BE2C (cell line): ENCODE data around the gene TBC1D24.
"Not testable (repeated sequence)": the region's sequence is repeated elsewhere in the genome, so short reads cannot be mapped to it uniquely, and the experiment has no call there.

Experiments used
- DNase-seq: peaks from one replicate; pipeline ENCODE4 v3.0.0-alpha.2; 2020
- H3K27me3 ChIP-seq: fragments of 250-450 bp; sonication (Bioruptor Pico); 2 replicates; pipeline ENCODE4 v1.5.1; 2020; ENCODE audit warnings: mild to moderate bottlenecking
- H3K36me3 ChIP-seq: fragments of 250-450 bp; sonication (Bioruptor Pico); 2 replicates; pipeline ENCODE4 v1.5.1; 2020; ENCODE audit warnings: mild to moderate bottlenecking
- H3K4me1 ChIP-seq: fragments of 250-450 bp; sonication (Bioruptor Pico); 2 replicates; pipeline ENCODE4 v1.5.1; 2020
- H3K4me3 ChIP-seq: 2 replicates; pipeline ENCODE4 v1.5.1; 2011; ENCODE audit warnings: low read depth, low read length
- H3K9me3 ChIP-seq: fragments of 250-450 bp; sonication (Bioruptor Pico); 2 replicates; pipeline ENCODE4 v1.5.1; 2020
- CTCF ChIP-seq: IDR thresholded peaks from 2 replicates; pipeline ENCODE4 v1.5.1; 2012; ENCODE audit warnings: mild to moderate bottlenecking, low read depth, low read length

Gene TBC1D24

DNA sequence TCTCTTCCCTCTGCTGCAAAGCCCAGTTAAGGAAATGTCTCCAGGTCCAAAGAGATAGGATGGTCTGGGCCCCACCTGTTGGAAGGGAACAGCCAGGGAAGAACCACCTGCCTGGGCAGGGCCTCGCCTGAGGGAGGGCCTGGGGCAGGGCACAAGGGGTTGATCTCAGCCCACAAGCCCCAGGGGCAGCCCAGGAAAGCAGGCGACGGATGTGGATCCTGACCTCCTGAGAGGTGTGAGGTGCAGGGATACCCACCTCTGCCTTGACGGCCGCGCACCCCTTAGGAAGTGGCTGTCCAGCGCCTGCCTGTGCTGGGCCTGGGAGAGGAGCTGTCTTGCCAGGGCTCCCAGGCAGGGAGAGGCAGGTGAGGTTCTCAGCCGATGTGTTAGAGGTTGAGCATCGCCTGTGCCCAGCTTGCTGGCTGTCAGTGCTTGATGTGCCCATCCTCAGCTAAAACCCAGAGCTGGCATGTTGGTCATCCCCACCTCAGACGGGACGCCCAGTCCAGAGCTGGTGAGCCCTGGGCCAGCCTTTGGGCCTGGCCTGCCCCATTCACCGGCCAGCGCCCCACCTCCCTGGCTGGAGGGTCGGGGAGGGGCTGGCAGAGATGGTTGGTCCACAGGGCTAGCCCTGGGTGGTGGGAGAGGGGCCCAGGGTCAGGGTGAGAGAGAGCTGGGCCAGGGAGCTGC is 55.8 kb downstream of the TBC1D24 start:
- no peak for TF ChIP-seq CTCF
- Histone ChIP-seq H3K27me3 (no peaks in the 10 kb centered on the region), H3K4me3 (no peak overlapping the region), H3K4me1 (no peaks in the 10 kb centered on the region), H3K9me3 (no peaks in the 10 kb centered on the region), H3K36me3 (peaks cover 18% of the 10 kb centered on the region)
- no peak for DNase-seq

- Histone ChIP-seq H3K9me3 (no peaks in the 10 kb centered on the region), H3K27me3 (no peaks in the 10 kb centered on the region), H3K4me3 (peak within 1 kb of the TSS; percentile 58), H3K36me3 (peaks cover 18% of the 10 kb centered on the region), H3K4me1 (no peaks in the 10 kb centered on the region)
- no peak for DNase-seq
- TF ChIP-seq CTCF = no peak
Measured at GRCh38 chr16:2531371-2531695, 56.4 kb downstream of the TBC1D24 start, which contains the start of gene CEMP1. CEMP1 (minus strand) TSS chr16:2531408; CDS start chr16:2531073, 335 bp downstream.

DNA sequence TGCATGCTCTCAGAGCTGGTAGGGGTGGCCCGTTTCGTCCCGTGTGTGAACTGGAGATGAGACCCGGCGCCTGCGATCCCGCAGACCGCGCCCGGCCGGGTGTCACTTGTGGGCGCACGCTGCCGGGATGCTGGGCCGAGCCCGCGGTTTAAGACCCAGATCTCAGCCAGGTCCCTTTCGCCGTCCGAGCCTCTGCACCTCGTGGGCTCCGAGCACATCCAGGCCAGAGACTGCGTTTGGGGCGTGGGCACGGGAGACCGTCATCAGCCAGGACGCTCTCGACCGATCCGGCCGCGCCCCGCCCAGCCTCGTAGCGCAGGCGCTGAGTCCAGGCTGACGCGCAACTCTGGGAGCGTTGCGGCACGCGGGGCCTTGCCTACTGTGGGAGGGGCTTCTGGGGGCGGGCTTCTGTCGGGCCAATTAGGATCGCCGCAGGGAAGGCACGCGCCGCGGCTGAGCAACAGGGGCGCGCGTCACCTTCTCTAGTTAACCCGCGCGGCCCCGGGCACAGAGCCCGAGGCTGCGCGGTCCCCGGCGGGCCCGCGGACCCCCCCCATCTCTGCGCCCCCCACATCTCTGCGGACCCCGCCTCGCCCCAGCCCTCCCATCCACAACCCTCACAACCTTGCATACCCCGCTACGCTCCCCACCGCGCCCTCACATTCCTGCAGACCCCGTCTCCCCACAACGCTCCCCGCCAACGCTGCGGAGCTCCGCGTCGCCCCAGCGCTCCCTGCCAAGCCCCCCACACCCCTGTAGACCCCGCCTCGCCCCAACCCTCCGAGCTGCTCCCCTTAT is 57.0 kb downstream of the TBC1D24 start:
- H3K4me3 ChIP-seq = peak overlapping the region; percentile 58
- no peak for TF ChIP-seq CTCF
- no peaks in the 10 kb centered on the region for H3K4me1 ChIP-seq

GRCh38 chr16:2532494-2533141 is 57.7 kb downstream of the TBC1D24 start:
- H3K4me3 ChIP-seq = peak overlapping the region; percentile 58
- H3K9me3 ChIP-seq = no peaks in the 10 kb centered on the region
- no peaks in the 10 kb centered on the region for H3K4me1 ChIP-seq
- peak; percentile 50 for DNase-seq
- TF ChIP-seq CTCF = no peak
- H3K27me3 ChIP-seq = no peaks in the 10 kb centered on the region
- H3K36me3 ChIP-seq = peaks cover 16% of the 10 kb centered on the region

More for the DNA sequence above, 57.0 kb downstream of the TBC1D24 start:
- H3K27me3 ChIP-seq = no peaks in the 10 kb centered on the region
- peaks cover 18% of the 10 kb centered on the region for H3K36me3 ChIP-seq
- peak; percentile 99 for DNase-seq
- H3K9me3 ChIP-seq = no peaks in the 10 kb centered on the region

GRCh38 chr16:2533142-2533755 is 58.3 kb downstream of the TBC1D24 start:
- DNase-seq, H3K9me3 ChIP-seq, H3K4me1 ChIP-seq, H3K27me3 ChIP-seq: not testable (repeated sequence)
- Histone ChIP-seq H3K36me3 (peaks cover 12% of the 10 kb centered on the region), H3K4me3 (peak overlapping the region; percentile 58)

GRCh38 chr16:2533912-2534311 is 59.0 kb downstream of the TBC1D24 start:
- Histone ChIP-seq H3K4me1 (no peaks in the 10 kb centered on the region), H3K36me3 (peaks cover 5% of the 10 kb centered on the region), H3K4me3 (no peak overlapping the region), H3K27me3 (no peaks in the 10 kb centered on the region), H3K9me3 (no peaks in the 10 kb centered on the region)
- DNase-seq = no peak
- TF ChIP-seq CTCF = no peak

DNA sequence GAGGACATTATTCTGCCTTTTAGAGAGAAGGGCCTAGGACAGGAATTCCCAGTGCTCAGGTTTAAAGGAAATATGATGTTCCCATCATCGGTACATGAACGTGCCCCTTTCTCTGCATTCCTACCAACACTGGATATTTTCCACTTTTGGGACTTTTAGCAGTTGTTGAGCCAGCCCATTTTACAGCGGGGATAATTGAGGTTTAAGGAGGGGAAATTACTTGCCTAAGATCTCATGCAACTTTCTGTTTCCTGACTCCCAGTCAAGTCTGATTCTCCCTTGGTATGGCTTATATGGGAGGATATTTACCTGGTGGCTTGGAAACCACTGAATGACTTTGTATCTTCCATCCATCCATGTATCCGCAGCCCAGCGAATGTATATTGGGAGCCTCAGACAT is 59.4 kb downstream of the TBC1D24 start:
- DNase-seq, H3K4me3 ChIP-seq, H3K27me3 ChIP-seq, H3K9me3 ChIP-seq, H3K4me1 ChIP-seq, H3K36me3 ChIP-seq: not testable (repeated sequence)
